NK-92 (cell line): Measurements from ENCODE around the gene KHDC3L.

Source experiments
- DNase-seq: peaks from one replicate; lab custom pipeline; 2025; ENCODE audit not compliant: unreplicated experiment; lab: John Stamatoyannopoulos, UW

KHDC3L gene

GRCh38 chr6:73362358-73362757 is at the start of gene KHDC3L:
Gene KHDC3L, plus strand, starts transcription at chr6:73362658. Its CDS starts 72 bp downstream, at chr6:73362730.
- DNase-seq, result no peak

- no peak for DNase-seq
Observed at GRCh38 chr6:73314577-73315492, 47.6 kb upstream of the KHDC3L start.

GRCh38 chr6:73323323-73323722 is 39.1 kb upstream of the KHDC3L start:
- no peak for DNase-seq

GRCh38 chr6:73325656-73326055 is 36.8 kb upstream of the KHDC3L start:
- DNase-seq, result no peak

- no peak for DNase-seq
Observed at GRCh38 chr6:73328790-73329189, 33.7 kb upstream of the KHDC3L start.

- no peak for DNase-seq
Observed at GRCh38 chr6:73329201-73329600, 33.3 kb upstream of the KHDC3L start.

- no peak for DNase-seq
Observed at GRCh38 chr6:73339340-73339739, 23.1 kb upstream of the KHDC3L start.

- DNase-seq, result no peak
Observed at GRCh38 chr6:73340048-73340447, 22.4 kb upstream of the KHDC3L start.

GRCh38 chr6:73341335-73341734 is 21.1 kb upstream of the KHDC3L start:
- DNase-seq, result no peak

- no peak for DNase-seq
Observed at GRCh38 chr6:73342174-73342573, 20.3 kb upstream of the KHDC3L start.

GRCh38 chr6:73343164-73343563 is 19.3 kb upstream of the KHDC3L start:
- DNase-seq, result no peak

GRCh38 chr6:73348550-73349204 is 13.8 kb upstream of the KHDC3L start:
- DNase-seq, result no peak

GRCh38 chr6:73349311-73349710 is 13.1 kb upstream of the KHDC3L start:
- no peak for DNase-seq

- no peak for DNase-seq
Observed at GRCh38 chr6:73353636-73354593, 8.5 kb upstream of the KHDC3L start, which contains the start of gene DPPA5. Gene DPPA5, minus strand, starts transcription at chr6:73354276. Its CDS starts 51 bp downstream, at chr6:73354225.

GRCh38 chr6:73362869-73363536 is 545 bp downstream of the KHDC3L start:
- DNase-seq, result no peak

GRCh38 chr6:73363537-73363875 is 1.0 kb downstream of the KHDC3L start:
- no peak for DNase-seq

- no peak for DNase-seq
Observed at GRCh38 chr6:73364121-73364520, 1.7 kb downstream of the KHDC3L start.

GRCh38 chr6:73364549-73364948 is 2.1 kb downstream of the KHDC3L start:
- DNase-seq, result no peak

- DNase-seq, result no peak
Observed at GRCh38 chr6:73367761-73368355, 5.4 kb downstream of the KHDC3L start.

GRCh38 chr6:73368675-73369074 is 6.2 kb downstream of the KHDC3L start:
- DNase-seq, result no peak
